Pancreas (tissue), 10 donors: ENCODE data around the gene CNKSR3. TPM values are rescaled to one million over a fixed set of nuclear protein-coding genes. Genes with fewer than 3 reads are reported as not detected.

Experiments used
- ATAC-seq, 4 donors: fragments of 200-7000 bp; cut with Tn5 transposase; one replicate each; pipeline versions ENCODE4 v1.8.0 to v1.9.1; 2020; ENCODE audit warnings: mild to moderate bottlenecking in 4 of 4, moderate library complexity in 4 of 4
- DNase-seq, 6 donors: peaks; one replicate each; pipeline ENCODE4 v3.0.0-alpha.2; 2020
- FAIRE-seq: peaks from 2 replicates; lab custom pipeline; 2012; peaks lifted over from hg19 to GRCh38; lab: Jason Lieb, UNC
- H3K27ac ChIP-seq, 4 donors: fragments of 200-600 bp; sonication (generic); 1 replicate in 3 of 4; 2 replicates in 1 of 4; pipeline versions ENCODE4 v1.5.0 to v1.8.0; 2020
- H3K27me3 ChIP-seq, 4 donors: fragments of 200-600 bp; one replicate each; pipeline ENCODE4 v1.8.0; 2021
- H3K36me3 ChIP-seq, 3 donors: fragments of 200-600 bp; sonication (generic) in 1 of 3; one replicate each; pipeline versions ENCODE4 v1.5.0 to v1.8.0; 2020 to 2021
- H3K4me1 ChIP-seq, 3 donors: fragments of 200-600 bp; one replicate each; pipeline ENCODE4 v1.8.0; 2021
- H3K4me3 ChIP-seq, 4 donors: fragments of 200-600 bp; sonication (generic) in 2 of 4; one replicate each; pipeline versions ENCODE4 v1.5.0 to v1.8.0; 2020 to 2021
- H3K9me3 ChIP-seq, 4 donors: fragments of 200-600 bp; one replicate each; pipeline ENCODE4 v1.8.0; 2021
- WGBS, 2 donors: extraction: QIAGEN DNeasy Blood & Tissue Kit; methylation state at CpG; one replicate each; pipeline ENCODE4 v1.1.7; 2013; 5-methylcytosine and 5-hydroxymethylcytosine counted together
- intact Hi-C, 3 donors: fragments of 100-400 bp; cut with DNase I; formaldehyde crosslinking; loops; one replicate each; pipeline versions ENCODE4 v1.11.1 to v1.14.2; 2022
- polyA plus RNA-seq, 2 donors: library from polyadenylated mRNA; stranded (reverse); fragments of 200-250 nt; gene quantifications; one replicate each; pipeline ENCODE4 v1.2.3, GENCODE V29; 2013
- total RNA-seq, 6 donors: library from RNA; stranded (reverse); fragmentation: NEBNext Ultra II Directional in 4 of 6; extraction: Animal tissue kit (Norgen Biotek cat#: 25700) in 4 of 6; gene quantifications; one replicate each; pipeline versions ENCODE4 v1.2.1 to v1.2.4, GENCODE V29; 2021 to 2023
- TF ChIP-seq, protein P1 (sequence below), 4 donors: fragments of 200-600 bp; sonication (generic) in 3 of 4; IDR thresholded peaks; one replicate each; pipeline versions ENCODE4 v1.5.0 to v1.8.0; 2021; ENCODE audit warnings: antibody characterized with exemption in 4 of 4
- donor health status: healthy with polysubstance abuse.
- donor health status: DM: no; HTN: no; CAD: no; lungs with moderate emphysema.
- donor health status: DM: no; HTN: no; CAD: no.
- donor health status: control.
- donor health status: control.
- donor health status: Bipolar disorder and iron deficiency.
- donor health status: DM: yes; HTN: yes; CAD: no.
- donor health status: DM: no; HTN: no; CAD: no.
- donor health status: DM: no; HTN: no; CAD: no.
- donor health status: DM: yes; HTN: yes; CAD: no.

Gene CNKSR3
- total and polyA plus RNA-seq, 8 donors, result 7.6 to 24.2 (median 18.6) TPM

DNA sequence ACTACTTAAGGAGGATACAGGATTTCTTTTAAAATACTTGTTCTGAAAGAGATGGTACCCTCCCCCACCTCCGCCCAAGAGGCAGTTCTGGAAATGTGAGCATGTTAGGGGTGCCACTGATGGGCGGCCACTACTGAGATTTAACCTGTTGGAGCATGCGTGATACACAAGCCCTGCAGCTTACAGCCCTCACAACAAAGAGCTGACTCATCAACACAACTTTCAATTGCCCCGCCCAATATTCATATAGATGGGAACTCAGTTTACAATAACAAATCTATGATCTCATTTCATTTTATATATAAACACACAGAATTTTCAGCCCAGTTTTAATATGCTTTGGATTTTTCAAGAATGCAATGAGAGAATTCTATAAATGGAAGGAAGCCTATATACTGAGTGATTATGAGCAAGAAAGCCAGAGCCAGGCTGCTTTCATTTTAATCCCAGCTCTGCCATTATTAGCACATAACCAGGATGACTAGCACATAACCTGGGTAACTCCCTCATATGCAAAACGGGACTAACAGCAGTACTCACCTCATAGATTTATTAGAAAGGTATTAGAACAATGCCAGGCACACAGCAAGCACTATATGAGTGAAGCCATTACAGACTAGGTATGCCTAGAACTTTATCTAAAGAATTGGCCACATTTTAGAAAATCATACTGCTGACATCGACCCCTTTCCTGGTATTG lies 108.3 kb downstream of the CNKSR3 start:
- TF ChIP-seq, protein P1, sequence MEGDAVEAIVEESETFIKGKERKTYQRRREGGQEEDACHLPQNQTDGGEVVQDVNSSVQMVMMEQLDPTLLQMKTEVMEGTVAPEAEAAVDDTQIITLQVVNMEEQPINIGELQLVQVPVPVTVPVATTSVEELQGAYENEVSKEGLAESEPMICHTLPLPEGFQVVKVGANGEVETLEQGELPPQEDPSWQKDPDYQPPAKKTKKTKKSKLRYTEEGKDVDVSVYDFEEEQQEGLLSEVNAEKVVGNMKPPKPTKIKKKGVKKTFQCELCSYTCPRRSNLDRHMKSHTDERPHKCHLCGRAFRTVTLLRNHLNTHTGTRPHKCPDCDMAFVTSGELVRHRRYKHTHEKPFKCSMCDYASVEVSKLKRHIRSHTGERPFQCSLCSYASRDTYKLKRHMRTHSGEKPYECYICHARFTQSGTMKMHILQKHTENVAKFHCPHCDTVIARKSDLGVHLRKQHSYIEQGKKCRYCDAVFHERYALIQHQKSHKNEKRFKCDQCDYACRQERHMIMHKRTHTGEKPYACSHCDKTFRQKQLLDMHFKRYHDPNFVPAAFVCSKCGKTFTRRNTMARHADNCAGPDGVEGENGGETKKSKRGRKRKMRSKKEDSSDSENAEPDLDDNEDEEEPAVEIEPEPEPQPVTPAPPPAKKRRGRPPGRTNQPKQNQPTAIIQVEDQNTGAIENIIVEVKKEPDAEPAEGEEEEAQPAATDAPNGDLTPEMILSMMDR (IDR thresholded peaks at IDR 0.05), result no peak
- H3K36me3 ChIP-seq, result peaks cover 0 to 45% (median 8%) of the 10 kb centered on the region in 3 donors
- no peak overlapping the region for H3K27ac ChIP-seq
- FAIRE-seq (no peak), ATAC-seq (no peak), DNase-seq (no peak)
- no peaks in the 10 kb centered on the region for H3K9me3 ChIP-seq
- H3K27me3 ChIP-seq, result no peaks in the 10 kb centered on the region
- H3K4me3 ChIP-seq, result no peak overlapping the region
- no peaks in the 10 kb centered on the region for H3K4me1 ChIP-seq
- 96 to 97% methylated on average over 6 of the region's 6 CpGs for WGBS, 2 donors
- intact Hi-C loops, result no loop called here

DNA sequence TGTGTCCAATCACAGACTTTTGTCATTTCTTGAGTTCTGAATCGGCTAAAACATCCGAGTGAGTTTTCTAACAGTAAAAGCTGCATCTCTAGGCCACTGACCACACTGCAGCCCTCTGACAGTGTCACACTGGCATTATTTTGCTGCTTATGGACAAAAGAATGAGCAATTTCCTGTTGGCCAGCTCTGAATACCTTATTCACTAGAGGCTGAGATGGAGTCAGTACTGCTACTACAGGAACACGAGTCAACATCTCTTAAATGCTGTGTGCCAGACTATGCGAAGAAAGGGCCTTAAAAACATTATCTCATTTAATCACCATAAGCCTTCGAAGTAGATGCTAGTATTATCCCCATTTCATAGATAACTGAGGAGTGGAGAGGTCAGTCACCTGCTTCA lies 111.4 kb downstream of the CNKSR3 start:
- DNase-seq (no peak), ATAC-seq (no peak), FAIRE-seq (no peak)
- no peak overlapping the region for H3K27ac ChIP-seq
- intact Hi-C loops, result no loop called here
- peaks cover 0 to 28% (median 8%) of the 10 kb centered on the region in 3 donors for H3K36me3 ChIP-seq
- no peaks in the 10 kb centered on the region for H3K27me3 ChIP-seq
- no peaks in the 10 kb centered on the region for H3K4me1 ChIP-seq
- no peak overlapping the region for H3K4me3 ChIP-seq
- TF ChIP-seq, protein P1 (IDR thresholded peaks at IDR 0.05), result no peak
- no peaks in the 10 kb centered on the region for H3K9me3 ChIP-seq
- WGBS, 2 donors, result 92 to 93% methylated on average over 5 of the region's 5 CpGs

DNA sequence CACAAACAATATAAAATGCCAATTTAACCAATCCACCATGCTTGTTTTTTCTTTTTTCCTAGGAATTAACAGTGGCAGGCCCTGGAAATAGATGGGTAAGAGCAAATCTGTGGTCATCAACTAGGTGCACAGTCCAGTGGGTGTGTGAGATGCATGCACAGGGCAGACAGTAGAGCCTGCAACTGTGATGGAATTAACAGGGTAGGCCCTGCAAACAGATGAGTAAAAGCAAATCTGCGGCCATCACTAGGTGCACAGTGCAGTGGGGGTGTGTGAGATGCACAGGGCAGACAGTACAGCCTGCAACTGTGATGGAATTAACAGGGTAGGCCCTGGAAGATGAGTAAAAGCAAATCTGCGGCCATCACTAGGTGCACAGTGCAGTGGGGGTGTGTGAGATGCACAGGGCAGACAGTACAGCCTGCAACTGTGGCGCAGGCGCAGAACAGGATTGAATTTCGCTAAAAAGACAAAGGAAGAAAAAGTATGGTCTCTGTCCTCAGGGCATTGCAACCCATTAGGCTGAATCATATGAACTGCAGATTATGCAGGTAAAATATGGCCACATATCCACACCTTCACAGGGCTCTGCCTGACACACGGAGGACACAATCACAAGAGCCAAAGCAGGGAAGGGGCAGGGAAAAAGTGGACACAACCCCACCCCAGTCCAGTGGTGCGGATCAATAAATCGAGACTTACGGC lies 112.8 kb downstream of the CNKSR3 start:
- Histone ChIP-seq H3K27ac (no peak overlapping the region), H3K4me3 (no peak overlapping the region), H3K4me1 (no peaks in the 10 kb centered on the region), H3K27me3 (no peaks in the 10 kb centered on the region), H3K9me3 (no peaks in the 10 kb centered on the region), H3K36me3 (peaks cover 0 to 22% (median 8%) of the 10 kb centered on the region in 3 donors)
- FAIRE-seq, result no peak
- intact Hi-C loops, result no loop called here
- WGBS, 2 donors, result 92 to 97% methylated on average over 9 of the region's 9 CpGs
- ATAC-seq, result no peak
- TF ChIP-seq, protein P1 (IDR thresholded peaks at IDR 0.05), result no peak
- no peak for DNase-seq

DNA sequence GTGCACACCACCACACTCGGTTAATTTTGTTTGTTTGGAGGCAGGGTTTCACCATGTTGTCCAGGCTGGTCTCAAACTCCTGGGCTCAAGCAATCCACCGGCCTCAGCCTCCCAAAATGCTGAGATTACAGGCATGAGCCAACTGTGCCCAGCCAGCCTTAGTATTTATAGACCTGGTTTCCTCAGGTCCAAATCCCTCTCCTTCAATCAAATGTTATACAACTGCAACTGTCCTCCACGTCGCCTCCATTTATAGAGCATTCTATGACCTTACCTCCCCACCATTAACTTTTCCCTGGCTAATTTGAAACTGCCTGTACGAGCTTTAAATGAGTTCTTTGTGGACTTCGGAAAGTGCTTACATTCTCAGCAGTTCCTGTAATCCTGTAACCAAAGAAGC lies 114.6 kb downstream of the CNKSR3 start:
- H3K9me3 ChIP-seq, result no peaks in the 10 kb centered on the region
- ATAC-seq, result no peak
- no peaks in the 10 kb centered on the region for H3K27me3 ChIP-seq
- H3K4me1 ChIP-seq, result no peaks in the 10 kb centered on the region
- no peak for FAIRE-seq
- peaks cover 0 to 10% (median under 1%) of the 10 kb centered on the region in 3 donors for H3K36me3 ChIP-seq
- TF ChIP-seq, protein P1 (IDR thresholded peaks at IDR 0.05), result no peak
- WGBS, 2 donors, result 94 to 98% methylated on average over 6 of the region's 6 CpGs
- no peak overlapping the region for H3K27ac ChIP-seq
- intact Hi-C loops, result no loop called here
- DNase-seq, result no peak
- H3K4me3 ChIP-seq, result no peak overlapping the region

DNA sequence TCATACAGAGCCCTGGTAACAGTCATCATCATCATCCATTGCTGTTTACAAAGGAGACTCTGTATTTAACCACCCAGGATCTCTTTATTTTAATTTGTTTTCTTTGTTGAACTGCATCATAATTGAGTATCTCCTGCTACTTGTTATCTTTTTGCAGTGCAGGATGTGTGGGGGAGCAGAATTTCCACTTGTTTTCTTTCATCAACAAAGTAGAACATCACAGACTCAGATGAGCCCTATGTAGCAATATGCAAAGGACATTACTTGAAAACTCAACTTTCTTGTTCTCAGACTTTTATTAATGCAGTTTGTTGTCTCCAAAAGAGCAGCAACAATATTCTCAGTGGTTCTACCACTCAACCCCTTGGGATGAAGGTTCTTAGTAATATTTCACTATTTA lies 115.2 kb downstream of the CNKSR3 start:
- ATAC-seq (no peak), FAIRE-seq (no peak), DNase-seq (no peak)
- H3K36me3 ChIP-seq, result peaks cover 0 to 8% (median 0%) of the 10 kb centered on the region in 3 donors
- intact Hi-C loops, result no loop called here
- no peaks in the 10 kb centered on the region for H3K9me3 ChIP-seq
- no peaks in the 10 kb centered on the region for H3K27me3 ChIP-seq
- TF ChIP-seq, protein P1 (IDR thresholded peaks at IDR 0.05), result no peak
- no peak overlapping the region for H3K27ac ChIP-seq
- no peak overlapping the region for H3K4me3 ChIP-seq
- no peaks in the 10 kb centered on the region for H3K4me1 ChIP-seq
